Fibroblast of lung (primary cell): Measurements from ENCODE around the gene ELFN2.

Source experiments
- EZH2 ChIP-seq: IDR thresholded peaks from 2 replicates; pipeline ENCODE4 v1.5.1; 2012; ENCODE audit warnings: low read length, control low read depth, mild to moderate bottlenecking; ENCODE audit errors: missing control alignments
- TF ChIP-seq, protein P1 (sequence below), 2 donors: IDR thresholded peaks in 1 of 2; conservative IDR thresholded peaks in 1 of 2; 1 replicate in 1 of 2; 2 replicates in 1 of 2; pipeline ENCODE4 v1.5.1; 2011 to 2012; ENCODE audit warnings: low read length in 2 of 2, control low read depth in 1 of 2, inconsistent platforms in 1 of 2, low read depth in 1 of 2, mild to moderate bottlenecking in 1 of 2

DNA sequence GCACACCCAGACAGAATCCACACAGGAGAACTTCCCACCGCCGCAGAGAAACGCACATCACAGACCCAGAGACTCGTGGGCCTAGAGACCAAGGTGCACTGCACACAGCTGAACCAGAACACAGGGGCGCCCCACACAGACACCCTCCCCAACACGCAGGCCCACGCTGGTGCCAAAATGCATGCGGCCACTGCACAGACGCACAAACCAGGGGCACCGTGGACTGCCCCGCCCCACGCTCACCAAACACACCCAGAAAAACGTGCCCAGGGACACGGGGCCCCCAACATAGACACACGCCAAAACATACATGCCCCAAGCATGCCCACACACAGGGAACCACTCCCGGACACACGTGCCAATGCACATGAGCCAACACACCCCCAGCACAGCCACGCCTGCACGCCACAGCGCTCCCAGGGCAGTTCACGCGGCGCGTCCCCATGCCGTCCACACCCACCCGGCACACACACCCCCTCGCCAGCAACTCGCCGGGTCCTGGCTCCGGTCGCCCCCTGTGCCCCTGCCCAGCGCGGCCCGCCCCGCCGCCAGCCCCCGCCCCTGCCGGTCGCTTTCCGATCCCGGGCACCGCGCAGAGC, 7.8 kb downstream of the ELFN2 start:
- TF ChIP-seq, protein P1, sequence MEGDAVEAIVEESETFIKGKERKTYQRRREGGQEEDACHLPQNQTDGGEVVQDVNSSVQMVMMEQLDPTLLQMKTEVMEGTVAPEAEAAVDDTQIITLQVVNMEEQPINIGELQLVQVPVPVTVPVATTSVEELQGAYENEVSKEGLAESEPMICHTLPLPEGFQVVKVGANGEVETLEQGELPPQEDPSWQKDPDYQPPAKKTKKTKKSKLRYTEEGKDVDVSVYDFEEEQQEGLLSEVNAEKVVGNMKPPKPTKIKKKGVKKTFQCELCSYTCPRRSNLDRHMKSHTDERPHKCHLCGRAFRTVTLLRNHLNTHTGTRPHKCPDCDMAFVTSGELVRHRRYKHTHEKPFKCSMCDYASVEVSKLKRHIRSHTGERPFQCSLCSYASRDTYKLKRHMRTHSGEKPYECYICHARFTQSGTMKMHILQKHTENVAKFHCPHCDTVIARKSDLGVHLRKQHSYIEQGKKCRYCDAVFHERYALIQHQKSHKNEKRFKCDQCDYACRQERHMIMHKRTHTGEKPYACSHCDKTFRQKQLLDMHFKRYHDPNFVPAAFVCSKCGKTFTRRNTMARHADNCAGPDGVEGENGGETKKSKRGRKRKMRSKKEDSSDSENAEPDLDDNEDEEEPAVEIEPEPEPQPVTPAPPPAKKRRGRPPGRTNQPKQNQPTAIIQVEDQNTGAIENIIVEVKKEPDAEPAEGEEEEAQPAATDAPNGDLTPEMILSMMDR (conservative IDR thresholded peaks at IDR 0.05 in 1 of 2, IDR thresholded peaks at IDR 0.05 in 1 of 2; ENCODE audit: low read depth in 1 of 2, low read length in 2 of 2): no peak
- peak; percentile 80 for TF ChIP-seq EZH2
